HG02970 (cell line): ENCODE results near the gene NPTX1.

Experiments
- ATAC-seq: cut with Tn5 transposase; IDR thresholded peaks from one replicate; pipeline ENCODE4 v1.9.1; 2021; ENCODE audit warnings: mild to moderate bottlenecking, moderate library complexity, moderate number of reproducible peaks; ENCODE audit not compliant: unreplicated experiment, low FRiP score

The NPTX1 gene

DNA sequence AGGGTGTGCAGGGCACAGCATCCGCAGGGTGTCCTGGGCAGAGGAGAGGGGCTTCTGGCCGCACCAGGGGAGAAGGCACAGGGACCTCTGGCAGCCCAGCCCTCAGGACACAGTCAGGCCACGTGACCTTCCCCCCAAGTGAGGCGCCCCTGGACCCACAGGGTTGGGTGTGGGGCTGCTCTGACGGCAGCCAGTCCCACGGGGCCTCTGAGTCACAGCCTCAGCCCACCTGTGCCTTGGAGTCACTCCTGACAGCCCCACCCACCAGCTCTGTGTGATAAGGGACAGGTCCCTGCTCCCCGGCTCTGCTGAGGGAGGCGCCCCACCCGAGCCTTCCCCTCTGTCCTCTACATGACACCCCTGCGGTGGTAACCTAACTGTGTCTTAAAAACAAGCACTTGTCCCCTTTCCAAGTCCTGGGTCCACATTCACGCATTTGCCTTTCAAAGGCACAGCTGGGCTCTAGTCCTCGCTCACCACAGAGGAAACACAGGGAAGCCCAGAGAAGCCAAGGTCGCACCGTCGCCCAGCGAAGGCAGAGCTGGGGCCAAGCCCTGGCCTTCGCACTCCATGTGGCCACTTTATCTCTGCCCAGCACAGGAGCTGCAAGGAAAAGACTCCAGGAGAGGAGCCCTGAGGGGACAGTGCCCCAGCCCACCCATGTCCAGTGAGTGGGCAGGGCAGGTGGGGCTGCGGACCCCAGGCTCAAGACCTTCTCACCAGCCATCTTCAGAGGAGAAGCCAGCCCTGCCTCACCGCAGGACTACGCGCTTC, 5.1 kb upstream of the NPTX1 start:
- ATAC-seq = no peak

DNA sequence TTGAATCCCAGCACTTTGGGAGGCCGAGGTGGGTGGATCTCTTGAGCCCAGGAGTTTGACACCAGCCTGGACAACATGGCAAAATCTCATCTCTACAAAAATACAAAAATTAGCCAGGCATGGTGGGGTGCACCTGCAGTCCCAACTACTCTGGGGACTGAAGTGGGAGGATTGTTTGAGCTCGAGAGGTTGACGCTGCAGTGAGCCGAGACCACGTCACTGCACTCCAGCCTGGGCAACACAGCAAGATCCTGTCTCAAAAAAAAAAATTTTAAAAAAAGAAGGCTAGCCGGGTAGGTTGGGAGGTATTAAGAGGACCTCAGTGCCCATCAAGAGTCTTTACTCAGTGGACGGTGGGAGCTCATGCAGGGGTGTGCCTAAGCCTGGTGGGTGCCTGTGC, 3.8 kb upstream of the NPTX1 start:
- ATAC-seq = no peak

DNA sequence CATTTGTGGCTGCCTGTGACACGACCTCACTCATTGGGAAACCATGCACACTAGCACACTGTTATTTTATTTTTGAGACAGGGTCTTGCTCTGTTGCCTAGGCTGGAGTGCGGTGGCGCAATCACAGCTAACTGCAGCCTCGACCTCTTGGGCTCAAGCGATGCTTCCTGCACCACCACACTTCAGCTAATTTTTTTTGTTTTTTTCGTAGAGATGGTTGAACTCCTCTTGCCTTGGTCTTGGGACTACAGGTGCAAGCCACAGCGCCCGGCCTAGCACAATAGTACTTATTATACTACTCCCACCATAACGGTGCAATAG, 2.8 kb upstream of the NPTX1 start:
- no peak for ATAC-seq

DNA sequence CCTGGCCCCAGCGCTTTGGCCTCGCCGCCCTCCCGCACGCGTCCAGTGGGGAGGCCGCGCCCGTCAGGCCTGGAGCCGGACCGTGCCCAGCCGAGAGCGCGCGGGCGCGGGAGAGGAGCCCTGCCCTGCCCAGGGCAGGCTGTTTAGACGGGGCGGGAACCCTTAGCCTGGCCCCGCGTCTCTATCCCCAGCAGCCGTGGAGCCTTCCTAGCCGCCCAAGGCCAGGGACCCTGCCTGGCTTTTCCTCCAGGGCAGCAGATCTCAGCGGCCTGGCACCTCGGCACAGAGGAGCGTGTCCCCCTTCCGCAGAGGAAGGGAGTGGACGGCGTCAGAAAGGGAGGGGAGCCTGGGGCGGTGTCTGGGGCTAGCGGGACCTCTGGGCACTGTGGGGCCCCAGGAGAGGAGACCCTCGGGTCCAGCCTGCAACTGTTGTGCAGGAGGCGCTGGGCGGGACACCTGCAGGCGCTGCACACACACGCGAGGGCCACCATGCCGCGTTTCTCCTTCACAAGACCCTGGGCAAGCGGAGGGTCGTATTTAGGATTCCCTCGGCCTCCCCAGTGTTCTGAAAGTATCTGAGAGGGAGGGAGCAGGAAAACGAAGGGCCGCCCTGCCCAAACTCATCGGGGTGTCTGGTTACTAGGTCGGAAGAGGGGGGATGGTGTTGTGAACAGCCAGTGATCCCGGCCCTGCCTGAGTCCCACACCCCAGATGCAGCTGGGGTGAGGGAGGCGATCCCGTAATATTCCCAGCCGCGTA, 2.3 kb upstream of the NPTX1 start:
- no peak for ATAC-seq

DNA sequence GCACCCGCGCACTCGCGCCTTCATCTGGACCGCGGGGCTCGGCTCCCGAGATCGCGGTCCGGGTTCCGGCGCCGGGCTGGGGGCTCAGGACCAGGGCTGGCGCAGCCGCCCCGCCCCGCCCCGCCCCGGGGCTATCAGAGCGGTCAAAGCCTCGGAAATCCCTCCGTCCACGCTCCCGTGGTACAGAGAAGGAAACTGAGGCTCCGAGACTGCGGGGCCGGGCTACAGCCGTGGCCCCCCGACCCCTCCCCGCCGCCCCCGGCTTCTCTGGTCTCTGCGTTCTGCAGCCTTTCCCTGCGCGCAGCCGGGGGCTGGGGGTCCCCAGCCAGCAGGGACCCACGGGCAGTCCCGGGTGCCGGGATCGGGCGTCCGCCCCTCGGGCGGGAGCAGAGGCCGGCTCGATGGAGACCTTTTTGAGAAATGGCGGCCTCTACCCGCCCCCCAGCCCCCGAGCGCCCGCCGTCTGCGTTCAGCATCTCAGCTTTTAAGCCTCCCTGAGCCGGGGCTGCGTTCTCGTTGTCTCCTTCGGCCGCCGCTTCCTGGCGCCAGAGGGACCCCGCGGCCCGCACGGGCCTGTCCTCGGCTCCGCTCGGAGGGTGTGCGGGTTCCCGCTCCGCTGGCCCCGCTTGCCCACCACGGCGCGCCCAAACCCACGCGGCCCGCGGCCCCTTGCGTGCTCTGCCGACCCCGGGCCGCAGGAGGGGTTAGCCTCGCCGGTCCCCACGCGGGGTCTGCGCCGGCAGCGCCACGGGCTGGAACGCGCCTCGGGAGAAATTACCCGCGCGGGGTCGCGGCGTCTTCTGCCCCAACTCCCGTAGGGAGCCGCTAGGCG, 1.5 kb upstream of the NPTX1 start:
- ATAC-seq = no peak

DNA sequence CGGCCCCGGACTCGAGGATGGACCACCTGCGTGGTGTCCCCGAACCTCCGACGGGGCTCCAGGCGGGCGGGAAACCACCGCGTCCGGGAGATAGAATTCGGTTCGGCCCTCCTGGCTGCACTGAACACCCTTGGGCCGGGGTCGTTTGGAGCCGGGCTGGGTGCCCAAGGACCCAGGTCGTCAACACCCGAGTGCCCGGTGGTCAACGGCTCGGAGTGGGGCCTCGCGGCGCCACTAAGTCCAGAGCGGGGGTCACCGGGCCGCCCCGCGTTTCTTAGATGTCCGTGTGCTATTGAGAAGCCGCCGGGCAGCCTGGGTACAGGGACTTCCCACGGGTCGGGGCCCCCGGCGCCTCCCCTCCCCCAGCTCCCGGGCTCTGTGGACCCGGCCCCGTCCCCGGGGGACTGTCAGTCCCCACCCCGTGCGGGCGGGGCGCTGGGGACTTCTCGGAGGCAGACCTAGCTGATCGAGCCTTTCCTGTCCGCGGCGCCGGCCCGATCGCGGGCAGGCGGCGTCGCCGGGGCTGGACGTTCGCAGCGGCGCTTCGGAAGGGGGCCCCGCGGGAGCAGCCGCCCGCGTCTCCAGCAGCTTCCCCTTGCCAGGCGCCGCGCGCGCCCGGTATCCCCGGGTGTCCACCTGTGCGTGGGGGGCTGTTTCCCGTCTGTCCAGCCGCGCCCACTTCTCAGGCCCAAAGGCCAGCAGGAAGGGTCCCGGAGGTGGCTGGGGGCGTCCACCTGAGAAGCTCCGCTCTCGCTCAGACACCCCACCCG, 655 bp upstream of the NPTX1 start:
- ATAC-seq = no peak

DNA sequence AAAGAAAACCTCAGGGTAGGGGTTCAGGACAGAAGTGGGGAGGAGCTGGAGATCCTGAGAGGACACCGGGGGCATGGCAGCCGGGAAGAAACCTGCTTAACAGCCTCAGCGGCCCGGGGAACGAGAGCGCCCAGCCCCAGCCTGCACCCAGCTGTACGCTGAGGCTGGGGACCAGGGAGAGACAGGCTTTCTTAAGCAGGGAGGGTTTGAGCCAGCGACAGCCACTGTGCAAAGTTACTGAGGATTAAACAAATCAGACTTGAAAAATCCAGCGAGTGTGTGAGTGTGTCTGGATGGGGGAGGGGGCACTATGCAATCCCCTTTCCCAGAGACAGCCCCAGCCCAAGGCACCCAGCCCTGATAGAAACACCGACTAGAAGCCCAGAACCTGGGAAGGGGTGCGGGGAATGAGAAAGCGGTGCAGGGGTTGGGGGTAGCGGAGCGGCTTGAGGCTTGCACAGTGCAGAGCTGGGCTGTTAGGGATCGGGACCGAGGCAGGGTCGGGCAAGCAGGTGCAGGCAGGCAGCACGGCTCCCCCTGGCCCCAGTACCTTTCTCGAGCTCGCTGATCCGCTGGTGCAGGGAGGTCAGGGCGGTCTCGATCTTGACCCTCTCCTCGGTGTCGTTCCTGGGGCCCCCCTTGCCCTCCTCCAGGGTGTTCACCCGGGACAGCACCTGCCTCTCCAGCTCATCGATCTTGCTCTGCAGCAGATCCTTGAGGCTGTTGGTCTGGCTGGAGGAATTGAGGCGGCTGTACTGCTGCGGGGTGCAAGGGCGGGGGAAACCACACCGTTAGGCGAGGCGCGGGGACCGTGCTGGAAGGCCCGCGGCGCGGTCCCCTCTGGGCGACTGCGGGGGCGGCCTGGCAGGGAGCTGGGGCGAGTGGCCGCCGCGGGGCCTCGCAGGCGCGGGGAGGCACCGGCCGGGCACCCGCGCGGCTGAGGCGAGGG, 1.2 kb downstream of the NPTX1 start:
- no peak for ATAC-seq

DNA sequence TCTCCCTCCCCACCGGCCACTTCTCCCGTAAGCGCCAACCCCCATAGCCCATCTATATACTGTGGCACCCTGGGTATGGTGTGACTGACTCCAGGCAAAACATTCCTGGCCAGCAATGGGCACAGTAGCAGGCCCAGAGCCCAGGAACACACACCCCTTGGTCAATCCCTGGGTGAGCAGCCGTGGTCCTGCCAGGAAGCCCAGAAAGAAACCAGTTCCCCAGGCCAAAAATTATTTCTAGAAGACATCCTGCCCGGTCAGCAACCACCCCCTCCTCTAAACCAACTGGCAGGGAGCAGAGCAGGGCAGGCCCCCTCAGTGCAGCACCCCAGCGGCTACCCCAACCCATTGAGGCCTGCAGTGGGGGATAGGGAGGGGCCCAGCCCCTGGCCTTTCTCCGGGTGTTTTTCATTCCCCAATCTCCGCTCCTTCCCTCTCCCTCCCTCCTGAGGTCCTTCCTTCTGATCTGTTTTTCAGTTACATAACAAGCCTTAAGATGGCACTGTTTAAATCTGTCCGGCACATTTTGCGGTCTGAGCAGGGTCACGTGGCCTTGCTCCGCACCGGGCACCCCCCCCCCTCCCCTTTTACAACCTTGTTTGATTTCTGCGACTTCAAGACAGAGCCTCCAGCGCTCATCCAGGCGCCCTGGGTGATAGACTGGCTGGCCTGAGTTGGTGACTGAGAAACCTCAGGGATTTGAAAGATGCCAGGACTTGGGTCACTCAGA, 2.0 kb downstream of the NPTX1 start:
- no peak for ATAC-seq

DNA sequence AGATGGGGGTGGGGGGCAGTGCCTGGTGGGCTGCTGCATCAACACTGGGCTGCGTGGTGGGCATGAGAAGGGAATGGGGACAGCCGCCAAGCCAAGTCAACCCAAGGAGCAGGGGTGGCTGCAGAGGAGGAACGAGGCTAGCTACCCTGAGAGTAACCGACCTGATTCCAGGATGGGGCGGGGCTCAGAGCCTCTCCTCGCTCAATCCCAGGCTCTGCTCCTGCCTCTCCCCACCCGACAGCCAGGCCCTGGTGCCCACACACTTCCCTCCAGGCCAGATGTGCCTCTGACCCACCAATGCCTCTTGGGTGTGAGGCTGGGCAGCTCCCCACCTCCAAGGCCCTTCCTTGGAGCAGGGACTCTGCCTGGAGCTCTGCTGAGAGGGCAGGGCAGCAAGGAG, 2.7 kb downstream of the NPTX1 start:
- no peak for ATAC-seq

DNA sequence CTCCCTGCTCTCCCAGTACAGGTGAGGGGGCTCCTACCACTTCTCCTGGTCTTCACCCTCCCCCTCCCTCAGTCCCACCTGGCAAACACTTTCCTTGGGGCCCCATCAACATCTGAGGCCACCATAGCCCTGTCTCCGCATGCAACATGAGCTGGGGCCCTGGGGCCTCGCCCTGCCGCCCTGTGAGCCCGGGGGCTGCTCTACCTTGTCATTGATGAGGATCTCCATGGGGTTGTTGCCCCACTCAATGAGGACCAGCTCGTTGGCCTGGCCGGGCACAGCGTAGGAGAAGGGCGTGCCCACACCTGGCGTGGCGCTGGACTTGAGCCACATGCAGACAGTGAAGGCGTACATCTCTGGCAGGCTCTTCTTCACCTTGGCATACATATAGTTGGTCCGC, 3.4 kb downstream of the NPTX1 start:
- no peak for ATAC-seq

DNA sequence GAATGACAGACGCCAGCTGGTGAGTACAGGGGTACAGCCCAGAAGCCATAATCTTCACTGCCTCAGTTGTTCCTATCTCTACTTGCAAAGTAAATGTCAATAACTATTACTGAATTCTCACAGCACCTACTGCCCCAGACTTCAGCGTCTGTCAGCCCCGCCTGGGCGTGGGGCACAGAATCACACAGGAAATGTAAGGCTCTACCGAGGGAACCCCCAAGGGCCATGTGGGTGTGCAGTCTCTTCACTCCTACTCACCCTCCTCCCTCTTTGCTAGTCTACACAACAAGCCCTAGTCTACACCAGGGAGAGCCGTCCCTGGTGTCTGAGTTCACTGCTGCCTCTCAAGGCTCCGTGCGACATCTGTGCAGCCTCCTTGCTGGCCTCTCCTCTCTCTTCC, 4.5 kb downstream of the NPTX1 start:
- no peak for ATAC-seq

DNA sequence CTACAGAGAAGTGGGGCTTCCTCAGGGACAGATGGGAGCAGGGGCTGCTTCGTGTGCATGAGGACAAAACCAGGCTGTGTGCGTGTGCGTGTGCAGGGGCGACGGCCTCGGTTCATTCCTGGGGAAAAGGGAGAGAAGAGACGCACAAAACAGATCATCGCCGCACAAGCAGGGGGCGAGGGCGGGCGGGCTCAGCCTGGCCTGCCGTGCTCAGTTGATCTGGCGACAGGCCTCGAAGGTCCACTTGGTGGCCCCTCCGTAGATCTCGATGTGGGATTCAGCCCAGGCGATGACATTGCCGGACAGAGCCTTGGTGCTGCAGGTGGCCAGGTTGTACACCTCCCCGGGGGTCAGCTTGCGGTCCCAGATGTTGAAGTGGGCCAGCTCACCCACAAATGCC, 5.8 kb downstream of the NPTX1 start:
- ATAC-seq = no peak

DNA sequence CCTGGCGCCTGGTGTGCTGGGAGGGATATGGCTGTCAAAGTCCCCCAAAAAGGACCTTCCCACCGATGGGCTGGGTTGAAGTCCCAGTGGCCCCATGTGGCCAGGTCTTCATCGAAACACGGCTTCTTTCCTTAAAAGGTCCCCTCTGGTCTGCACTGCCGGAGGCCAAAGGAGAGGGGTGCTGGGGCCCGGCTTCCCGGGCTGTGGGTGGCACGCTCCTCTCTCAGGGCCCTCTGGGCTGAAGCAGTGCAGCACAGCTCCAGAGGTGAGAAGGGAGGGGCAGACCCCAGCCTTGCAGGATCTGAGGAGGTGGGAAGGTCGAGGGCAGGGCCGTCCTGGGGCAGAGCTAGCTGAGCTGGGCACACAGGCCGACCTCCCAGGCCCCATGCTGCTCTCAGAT, 6.7 kb downstream of the NPTX1 start:
- ATAC-seq = no peak

DNA sequence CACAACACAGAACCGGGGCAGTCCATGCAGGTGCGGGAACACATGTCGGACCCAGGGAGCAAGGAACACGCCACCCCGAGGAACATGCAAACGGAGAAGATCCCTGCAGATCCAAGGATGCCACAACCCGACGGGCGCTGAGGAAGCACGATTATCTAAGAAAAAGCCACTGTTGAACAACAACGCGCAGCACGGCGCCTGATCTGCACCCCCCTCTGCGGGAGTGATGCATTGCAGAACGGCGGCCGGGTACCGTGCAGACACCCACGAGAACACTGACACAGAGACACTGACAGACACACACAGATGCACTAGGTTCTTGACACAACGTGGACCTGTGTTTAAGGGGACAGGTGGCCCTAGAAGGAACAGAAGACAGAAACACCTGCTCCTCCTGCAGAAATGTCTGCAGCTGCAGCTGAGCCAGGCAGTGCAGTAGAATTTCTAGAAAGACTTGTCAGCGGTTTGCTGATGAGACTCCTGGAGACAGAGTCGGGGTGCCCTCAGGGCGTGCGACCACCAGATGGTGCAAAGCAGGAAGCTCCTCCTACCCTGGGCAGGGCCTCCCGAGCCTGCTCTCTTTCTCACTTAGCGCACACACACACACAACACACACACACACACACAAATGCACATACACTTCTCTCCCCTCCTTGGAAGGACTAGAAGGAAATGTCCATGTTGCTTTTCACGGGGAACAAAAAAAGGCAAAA, 7.5 kb downstream of the NPTX1 start:
- no peak for ATAC-seq

DNA sequence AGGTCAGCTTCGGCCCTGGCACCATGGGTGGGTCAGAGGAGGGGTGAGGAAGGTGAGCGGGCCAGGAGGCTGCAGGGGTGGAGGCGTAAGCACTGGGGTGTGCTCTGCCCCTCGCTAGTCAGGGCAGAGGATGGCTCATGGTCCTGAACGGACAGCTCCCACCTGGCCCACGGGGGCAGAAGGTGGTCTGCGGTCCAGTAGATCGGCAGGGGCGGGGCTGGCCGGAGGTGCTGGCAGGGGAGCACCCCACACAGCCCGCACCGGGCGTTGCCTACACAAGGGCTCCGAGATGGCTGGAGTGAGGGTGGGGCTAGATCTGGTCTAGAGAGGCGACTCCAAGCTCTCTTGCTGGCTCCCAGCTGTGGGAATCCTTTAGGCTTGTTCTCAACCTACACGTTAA, 8.2 kb downstream of the NPTX1 start:
- ATAC-seq = no peak

DNA sequence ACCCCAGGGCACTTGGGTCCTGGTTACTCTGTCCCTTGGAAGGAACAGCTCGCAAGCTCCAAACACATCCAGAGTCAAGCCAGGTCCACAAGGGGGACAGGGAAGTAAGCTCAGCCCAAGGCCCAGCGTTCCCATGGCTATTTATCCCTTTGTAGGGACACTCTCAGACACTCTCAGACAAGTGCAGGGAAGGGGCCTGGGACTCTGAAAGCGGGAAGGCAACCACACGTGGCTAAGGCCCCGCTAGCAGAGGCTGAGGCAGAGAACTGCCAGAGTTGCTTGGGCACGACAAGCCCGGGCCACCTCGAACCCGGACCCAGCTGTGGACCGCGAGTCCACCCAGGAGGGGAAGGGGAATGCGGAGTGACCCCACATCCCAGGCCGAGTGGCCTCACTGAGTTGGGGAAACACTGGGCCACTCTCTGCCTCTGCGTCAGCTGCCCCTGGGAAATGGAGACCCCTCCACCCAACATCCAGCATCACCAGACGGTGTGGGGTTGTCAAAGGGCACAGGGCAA, 10.2 kb downstream of the NPTX1 start:
- ATAC-seq = no peak

DNA sequence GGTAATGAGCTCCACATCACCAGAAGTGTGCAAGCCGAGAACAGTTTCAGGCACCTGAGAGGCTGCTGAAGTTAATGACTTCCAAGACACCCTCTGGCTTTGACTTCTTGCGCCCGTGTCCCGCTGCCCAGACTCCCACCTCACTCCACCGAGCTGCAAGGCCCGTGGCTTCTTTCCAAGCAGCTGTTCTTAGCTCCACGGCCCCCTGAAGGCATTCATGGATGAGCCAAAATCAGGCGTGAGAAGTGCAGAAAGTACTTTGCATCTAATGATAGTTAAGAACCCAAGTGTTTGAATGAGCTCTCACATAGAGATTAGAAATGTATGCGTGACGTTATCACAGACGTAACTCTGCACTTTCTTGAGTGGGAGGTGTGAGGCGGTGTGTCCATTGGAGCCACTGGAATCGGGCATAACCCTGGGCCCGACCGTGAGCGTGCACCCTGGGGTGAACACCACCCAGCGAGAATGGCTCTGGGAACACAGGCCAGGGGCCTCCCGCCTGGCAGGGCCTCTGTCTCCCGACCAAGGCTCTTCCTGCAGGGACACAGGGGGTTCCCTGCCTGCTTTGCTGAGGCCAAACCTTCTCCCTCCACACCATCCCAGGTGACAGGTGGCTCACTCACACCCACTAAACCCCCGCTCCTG, 11.0 kb downstream of the NPTX1 start:
- no peak for ATAC-seq

DNA sequence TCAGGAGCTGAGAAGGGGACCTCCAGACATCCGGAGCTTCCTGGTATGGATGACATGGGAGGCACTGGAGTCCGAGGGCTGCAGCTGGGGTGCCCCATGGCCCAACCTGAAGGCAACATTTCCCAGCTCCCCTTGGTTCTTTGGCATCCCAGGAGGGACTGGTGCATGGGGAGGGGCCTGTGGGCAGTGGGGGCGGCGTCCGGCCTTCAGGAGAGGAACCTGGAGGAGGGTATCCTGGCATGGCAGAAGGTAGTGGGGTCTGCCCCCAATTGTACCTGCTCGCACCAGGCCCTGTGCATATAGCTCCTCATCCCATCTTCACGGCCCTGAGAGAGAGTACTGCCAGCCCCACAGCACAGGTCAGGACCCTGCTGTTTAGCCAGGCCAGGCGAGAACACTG, 11.9 kb downstream of the NPTX1 start:
- no peak for ATAC-seq
